GM21723 (cell line): ENCODE data around the gene ZNF547.
"Not testable (repeated sequence)": the region's sequence is repeated elsewhere in the genome, so short reads cannot be mapped to it uniquely, and the experiment has no call there.

ENCODE experiments used
- ATAC-seq: cut with Tn5 transposase; IDR thresholded peaks from one replicate; pipeline ENCODE4 v1.9.1; 2021; ENCODE audit warnings: mild to moderate bottlenecking, moderate library complexity; ENCODE audit not compliant: unreplicated experiment

Gene ZNF547

DNA sequence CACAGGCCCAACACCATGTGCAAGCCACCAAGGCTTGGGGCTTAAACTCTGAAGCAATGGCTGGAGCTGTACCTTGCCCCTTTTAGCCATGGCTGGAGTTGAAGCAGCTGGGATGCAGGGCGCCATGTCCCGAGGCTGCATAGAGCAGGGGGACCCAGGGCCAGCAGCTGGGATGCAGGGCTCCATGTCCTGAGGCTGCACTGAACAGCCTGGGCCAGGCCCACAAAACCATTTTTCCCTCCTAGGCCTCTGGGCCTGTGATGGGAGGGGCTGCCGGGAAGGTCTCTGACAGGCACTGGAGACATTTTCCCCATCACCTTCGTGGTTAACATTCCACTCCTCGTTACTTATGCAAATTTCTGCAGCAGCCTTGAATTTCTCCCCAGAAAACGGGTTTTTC is 10.8 kb downstream of the ZNF547 start:
- no peak for ATAC-seq

DNA sequence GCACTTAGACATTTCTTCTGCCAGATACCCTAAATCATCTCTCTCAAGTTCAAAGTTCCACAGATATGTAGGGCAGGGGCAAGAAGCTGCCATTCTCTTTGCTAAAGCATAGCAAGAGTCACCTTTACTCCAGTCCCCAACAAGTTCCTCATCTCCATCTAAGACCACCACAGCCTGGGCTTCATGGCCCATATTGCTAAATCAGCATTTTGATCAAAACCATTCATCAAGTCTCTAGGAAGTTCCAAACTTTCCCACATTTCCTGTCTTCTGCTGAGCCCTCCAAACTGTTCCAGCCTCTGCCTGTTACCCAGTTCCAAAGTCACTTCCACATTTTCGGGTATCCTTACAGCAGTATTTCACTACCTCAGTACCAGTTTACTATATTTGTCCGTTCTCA is 11.3 kb downstream of the ZNF547 start:
- not testable (repeated sequence) for ATAC-seq

DNA sequence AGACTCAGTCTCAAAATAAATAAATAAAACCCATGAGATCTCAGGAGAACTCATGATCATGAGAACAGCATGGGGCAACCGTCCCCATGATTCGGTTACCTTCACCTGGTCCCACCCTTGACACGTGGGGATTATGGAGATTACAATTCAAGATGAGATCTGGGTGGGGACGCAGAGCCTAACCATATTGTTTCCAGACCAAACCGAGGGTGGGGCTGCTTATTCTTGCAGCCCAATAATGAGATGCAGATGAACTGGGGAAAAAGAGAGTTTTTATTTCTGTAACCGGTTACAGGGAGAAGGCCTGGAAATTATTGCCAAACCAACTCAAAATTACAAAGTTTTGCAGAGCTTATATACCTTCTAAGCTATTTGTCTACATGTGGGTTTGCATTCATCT is 12.8 kb downstream of the ZNF547 start:
- ATAC-seq: no peak

DNA sequence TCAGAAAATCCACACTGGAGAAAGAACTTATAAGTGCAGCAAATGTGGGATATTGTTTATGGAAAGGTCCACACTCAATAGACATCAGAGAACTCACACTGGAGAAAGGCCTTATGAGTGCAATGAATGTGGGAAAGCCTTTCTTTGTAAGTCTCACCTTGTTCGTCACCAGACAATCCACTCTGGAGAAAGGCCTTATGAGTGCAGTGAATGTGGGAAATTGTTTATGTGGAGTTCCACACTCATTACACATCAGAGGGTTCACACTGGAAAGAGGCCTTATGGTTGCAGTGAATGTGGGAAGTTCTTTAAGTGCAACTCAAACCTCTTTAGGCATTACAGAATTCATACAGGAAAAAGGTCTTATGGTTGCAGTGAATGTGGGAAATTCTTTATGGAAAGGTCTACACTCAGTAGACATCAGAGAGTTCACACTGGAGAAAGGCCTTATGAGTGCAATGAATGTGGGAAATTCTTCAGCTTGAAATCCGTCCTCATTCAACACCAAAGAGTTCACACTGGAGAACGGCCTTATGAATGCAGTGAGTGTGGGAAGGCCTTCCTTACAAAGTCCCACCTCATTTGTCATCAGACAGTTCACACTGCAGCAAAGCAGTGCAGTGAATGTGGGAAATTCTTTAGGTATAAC is 14.3 kb downstream of the ZNF547 start:
- ATAC-seq: no peak

DNA sequence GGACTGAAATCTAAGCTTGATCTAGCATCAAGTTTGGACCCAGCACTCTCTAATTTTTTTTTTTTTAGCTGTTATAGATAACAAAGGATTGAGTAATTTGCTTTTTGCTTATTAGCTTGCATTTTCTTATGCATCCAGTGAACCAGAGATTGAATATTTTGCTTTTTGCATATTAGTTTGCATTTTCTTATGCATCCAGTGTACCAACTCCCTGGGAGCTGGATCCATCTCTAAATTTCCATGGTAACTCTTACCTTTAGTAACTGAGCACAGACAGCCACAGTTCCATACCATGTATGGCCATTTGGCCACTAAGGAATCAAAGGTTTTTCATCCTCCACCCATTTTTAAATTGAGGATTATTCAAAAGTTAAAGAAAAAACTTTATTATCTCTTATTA is 17.6 kb downstream of the ZNF547 start:
- no peak for ATAC-seq

DNA sequence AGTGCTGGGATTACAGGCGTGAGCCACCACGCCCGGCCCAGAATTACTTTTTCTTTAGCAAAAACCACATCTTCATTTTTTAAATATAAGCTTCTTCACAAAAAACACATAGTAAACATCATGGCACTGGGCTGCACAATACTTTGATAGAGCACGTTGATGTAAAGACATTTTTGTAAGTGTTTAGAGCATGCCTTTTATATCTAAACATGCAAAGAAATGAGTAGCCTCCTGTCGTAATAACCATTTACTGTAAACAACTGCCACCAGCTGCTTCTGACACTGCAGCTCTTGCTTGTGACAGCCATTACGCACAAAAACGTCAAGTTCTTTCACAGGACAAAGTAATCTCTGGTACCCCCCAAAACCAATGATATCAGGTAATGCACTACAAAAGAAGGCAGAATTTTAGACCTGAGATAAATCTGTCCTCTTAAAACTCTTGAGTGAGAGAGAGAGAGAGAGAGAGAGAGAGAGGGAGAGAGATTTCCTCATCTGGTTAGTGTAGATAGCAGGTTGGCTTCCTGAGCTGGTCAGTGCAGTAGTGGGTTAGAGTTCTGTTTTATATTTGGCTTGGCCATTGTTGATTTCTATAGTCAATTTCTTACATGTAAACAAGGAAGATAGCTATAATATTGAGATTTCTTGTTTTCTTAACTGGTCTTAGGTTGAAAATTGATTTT is 19.6 kb downstream of the ZNF547 start:
- no peak for ATAC-seq

DNA sequence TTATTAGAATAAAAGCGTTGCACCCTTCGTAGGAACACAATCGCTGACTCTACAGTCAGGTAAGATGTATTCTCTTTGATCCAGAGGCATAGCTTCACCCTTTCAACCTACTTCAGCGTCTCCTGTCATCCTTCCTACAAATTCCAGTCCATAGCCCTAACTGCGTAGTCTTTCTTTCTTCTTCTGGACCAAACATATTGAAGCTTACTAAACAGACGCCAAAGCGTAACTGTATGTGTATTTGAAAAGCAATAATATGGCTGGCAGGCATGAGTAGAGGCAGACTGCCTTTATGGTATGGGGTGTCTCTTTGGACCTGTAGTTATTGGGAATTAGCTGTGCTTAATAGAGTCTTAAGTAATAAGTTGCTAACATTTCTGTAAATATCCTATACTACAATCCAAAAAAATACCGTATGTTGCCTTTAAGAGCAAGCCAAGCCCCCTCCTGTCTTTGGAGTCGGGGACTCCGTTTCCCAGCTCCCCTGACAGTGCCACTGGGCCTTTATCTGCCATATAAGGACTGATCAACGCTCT is 25.9 kb downstream of the ZNF547 start:
- no peak for ATAC-seq

DNA sequence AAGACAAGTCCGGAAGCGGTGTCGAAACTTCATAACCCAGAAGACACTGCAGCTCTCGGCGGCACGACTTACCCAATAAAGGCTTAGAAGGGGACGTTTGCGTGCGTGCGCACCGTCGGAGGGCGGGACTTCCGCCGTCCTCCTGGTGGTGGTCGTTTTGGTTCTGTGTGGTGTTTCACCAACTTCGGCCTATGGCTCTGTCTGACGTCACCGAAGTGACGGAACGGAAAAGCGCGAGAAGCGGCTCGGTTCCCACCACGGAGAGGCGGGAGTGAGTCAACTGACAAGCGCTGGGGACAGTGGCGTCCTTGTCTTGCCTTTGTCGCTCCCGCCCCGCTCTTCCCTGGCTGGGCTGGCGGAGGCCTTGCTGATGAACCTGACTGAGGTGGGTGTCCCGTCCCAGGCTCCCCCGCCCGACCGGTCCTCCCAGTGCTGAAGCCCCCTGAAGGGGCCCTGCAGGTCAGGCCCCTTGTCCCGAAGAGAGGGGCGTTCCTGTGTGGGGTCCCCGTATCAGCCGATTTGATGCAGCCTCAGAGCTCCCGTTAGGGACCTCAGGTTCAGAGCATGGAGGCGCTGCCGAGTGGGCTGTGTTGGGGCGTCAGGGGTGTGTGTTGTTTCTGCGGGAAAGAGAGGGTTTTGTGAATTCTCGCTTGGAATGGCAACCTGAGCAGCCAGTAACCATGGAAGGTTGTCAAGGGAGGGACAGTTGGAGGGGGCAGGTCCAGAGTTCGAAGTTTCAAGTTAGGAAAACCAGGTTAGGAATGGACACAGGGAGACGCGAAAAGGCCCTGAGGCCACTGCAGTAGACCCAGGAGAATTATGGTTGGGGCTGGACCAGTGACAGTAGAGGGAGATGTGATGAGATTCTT is 26.6 kb downstream of the ZNF547 start, which contains the start of gene ZNF548:
Gene ZNF548 (plus strand): TSS at position 125 of the 869 bp plus-strand sequence. CDS start 246 bp downstream, at position 371.
- peak; percentile 95 for ATAC-seq

DNA sequence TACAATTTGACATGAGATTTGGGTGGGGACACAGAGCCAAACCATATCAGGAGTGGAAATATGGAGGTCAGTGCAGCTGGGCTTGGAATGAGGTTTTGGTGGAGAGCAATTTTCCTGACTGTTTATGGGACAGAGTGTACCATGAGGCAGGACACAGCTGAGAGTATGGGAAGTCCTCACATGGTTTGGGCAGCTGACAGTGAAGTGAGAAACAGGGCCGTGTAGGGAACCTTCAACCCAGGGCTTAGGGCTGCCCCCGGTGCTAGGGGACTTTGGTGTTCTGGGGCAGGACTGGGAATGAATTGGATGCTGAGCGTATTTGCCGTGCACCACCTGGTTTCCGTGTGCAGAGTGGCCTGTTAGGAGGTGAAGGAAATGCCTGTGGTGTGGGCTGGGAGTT is 32.4 kb downstream of the ZNF547 start:
- no peak for ATAC-seq

DNA sequence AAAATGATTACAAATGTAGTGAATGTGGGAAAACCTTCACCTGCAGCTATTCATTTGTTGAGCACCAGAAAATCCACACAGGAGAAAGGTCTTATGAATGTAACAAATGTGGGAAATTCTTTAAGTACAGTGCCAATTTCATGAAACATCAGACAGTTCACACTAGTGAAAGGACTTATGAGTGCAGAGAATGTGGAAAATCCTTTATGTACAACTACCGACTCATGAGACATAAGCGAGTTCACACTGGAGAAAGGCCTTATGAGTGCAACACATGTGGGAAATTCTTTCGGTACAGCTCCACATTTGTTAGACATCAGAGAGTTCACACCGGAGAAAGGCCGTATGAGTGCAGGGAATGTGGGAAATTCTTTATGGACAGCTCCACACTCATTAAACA is 35.5 kb downstream of the ZNF547 start:
- no peak for ATAC-seq

DNA sequence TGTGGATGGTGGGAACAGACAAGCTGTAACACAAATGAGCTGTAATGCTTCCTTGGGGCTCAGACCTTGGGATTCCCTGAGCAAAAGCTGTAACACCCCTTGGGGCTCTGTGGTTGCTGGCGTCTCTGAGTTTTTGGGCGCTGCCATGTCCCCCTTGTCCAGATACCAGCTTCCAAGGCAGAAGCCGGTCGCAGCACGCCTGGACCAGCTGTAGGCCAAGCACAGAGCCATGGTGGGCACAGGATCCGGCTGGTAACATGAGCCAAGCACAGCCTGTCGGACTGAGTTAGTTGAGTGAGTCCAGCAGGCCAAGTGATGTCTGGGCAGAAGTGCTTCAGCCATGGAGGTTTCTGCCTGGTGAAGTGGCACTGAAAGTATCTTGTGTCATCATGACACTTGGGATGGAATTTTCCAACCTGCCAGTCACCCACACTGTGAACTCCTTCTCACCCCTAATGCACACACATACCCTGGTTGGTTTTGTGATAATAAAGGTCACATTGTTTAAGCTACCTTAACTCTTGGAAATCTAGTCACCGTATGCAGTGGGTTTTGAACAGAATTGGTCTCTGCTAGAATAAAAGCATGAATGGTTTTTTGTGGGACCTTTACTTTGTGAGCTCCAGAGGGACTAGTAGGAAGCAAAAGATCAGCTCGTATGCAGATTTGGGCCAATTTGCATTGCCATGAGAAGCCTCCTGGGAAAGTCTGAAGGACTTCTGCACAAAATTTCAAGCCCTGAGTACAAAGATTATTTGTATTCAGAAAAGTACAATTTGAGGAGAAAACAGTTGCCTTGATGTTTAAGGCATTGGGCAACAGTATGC is 40.6 kb downstream of the ZNF547 start:
- ATAC-seq: no peak

DNA sequence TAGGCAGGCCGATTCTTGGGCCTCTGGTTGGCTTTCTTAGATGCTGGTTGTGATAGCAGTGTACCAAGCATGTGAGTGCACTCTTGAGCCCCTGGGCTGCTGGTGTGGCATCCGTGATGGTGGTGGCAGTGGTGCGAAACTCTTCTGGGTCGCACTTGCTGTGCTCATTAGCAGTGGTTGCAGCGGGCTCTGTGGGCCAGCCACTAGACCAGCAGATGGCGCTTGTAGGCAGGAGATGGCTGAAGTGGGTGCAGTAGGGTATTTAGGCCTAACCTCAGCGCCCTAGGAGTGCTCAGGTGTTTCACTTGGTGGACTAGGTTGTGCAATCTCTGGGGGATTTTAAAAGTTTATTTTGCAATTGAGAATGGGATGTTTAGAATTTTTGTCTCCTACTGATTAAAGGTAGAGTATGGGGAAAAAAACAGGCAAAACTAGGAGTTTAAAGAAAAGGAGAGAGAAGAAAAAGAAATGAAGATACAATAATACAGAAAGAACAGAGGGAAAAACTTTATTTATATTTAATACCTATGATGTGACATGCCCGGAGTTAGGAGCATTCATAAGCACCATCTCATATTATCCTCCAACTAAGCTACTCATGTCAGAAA is 43.3 kb downstream of the ZNF547 start:
- no peak for ATAC-seq

DNA sequence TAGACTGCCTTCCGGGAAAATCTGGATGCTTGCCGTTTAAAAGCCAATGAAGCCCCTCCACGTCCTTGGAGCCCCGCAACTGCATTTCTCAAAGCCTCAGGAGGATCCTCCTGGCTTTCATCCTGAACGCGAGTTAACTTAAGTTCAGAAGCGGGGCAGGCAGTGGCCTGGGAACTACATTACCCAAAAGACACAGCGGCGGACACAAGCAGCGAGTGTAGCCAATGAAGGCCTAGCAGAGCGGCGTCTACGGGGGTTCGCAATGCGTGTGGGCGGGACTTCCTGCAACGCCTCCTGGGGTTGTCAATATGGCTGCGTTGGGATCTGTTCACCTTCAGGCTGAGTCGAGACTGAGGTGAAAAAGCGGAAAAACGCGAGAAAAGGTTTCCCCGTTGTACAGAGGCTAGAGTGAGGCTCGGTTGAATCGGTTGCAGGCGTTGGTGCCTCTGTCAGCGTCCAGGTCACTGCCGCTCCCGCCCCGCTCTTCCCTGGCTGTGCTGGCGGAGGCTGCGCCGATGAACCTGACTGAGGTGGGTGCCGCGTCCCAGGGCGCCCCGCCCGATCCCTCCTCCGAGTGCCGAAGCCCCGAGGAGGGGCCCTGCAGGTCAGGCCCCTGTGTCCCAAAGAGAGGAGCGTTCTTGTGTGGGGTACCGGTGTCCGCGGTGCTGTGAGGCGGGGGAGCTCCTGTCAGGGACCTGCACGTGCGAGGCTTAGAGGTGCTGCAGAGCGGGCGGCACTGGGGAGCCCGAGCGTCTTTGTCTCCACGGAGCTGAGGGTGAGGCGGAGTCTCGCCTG is 47.7 kb downstream of the ZNF547 start, which contains the start of gene ZNF17:
Gene ZNF17 (plus strand): TSS at position 285 of the 795 bp plus-strand sequence. CDS start 2,455 bp downstream, outside the sequence.
- peak; percentile 98 for ATAC-seq

DNA sequence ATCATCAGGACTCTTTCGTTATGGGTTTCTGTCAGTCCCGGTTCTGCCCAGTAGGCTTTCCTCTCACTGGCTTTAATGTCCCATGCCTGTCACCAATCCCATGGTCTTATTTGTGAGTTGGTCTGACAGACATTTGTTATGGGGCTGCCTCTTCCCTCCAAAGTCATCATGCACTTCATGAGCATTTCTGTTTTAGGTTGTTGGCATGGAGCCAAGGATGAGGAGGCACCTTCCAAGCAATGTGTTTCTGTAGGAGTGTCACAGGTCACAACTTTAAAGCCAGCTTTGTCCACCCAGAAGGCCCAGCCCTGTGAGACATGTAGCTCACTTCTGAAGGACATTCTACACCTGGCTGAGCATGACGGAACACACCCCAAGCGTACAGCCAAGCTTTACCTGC is 56.1 kb downstream of the ZNF547 start:
- no peak for ATAC-seq

DNA sequence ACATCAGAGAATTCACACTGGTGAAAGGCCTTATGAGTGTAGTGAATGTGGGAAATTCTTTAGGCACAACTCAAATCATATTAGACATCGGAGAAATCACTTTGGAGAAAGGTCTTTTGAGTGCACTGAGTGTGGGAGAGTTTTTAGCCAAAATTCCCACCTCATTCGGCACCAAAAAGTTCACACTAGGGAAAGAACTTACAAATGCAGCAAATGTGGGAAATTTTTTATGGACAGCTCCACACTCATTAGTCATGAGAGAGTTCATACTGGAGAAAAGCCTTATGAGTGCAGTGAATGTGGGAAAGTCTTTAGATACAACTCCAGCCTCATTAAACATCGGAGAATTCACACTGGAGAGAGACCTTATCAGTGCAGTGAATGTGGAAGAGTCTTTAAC is 57.7 kb downstream of the ZNF547 start:
- ATAC-seq: no peak
